Epithelial cell of esophagus (primary cell): ENCODE data around the gene GPR156.
"Not testable (repeated sequence)": the region's sequence is repeated elsewhere in the genome, so short reads cannot be mapped to it uniquely, and the experiment has no call there.

Source experiments
- DNase-seq: peaks from one replicate; pipeline ENCODE4 v3.0.0; 2010; ENCODE audit warnings: low read depth
- H3K4me3 ChIP-seq: 2 replicates; pipeline ENCODE4 v1.5.1; 2011; ENCODE audit warnings: mild to moderate bottlenecking, low read length, control low read depth
- CTCF ChIP-seq: IDR thresholded peaks from 2 replicates; pipeline ENCODE4 v1.5.1; 2011; ENCODE audit warnings: low read depth, mild to moderate bottlenecking, low read length, control low read depth, inconsistent platforms; ENCODE audit not compliant: insufficient read depth; ENCODE audit errors: missing control alignments

GPR156 gene

DNA sequence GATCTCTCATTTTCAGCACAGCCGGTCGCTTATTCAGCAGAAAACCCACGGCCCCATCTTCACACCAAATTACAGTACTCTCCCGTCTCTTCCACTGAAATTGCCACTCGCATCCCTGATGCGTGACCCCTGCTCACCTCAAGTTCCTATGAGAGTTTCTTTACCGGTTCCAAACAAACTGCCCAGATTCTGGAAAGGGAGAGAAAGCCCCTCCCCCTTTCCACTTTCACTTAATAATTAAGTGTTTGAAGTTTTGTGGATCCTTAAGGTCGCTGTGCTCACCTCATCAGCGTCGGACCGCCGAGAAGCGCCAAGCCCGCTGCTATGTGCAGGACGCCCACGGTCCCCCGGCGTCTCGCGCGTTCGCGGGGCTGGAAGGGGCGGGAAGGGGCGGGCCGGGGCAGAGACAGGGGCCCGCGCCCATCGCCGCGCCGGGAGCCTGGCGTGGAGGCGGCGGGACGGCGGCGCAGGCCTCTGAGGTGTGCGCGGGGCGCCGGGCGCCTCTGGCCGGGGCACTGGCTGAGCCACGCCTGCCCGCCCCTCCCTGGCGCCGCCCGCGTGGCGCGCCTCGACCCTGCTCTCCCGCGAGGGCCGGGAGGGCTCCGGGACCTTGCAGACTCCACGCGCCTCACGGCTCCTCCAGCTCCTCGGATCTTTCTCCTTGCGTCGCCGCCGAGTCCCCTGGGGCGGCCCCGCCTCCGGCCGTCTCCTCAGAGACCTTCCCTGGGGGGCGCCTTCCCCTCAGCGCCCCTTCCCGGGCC is at the start of gene GPR156:
GPR156 (minus strand) TSS at position 476 of the 761 bp plus-strand sequence. CDS start 41,124 bp downstream, outside the sequence.
- peak within 1 kb of the TSS; percentile 47 for H3K4me3 ChIP-seq
- TF ChIP-seq CTCF: no peak
- peak; percentile 29 for DNase-seq

DNA sequence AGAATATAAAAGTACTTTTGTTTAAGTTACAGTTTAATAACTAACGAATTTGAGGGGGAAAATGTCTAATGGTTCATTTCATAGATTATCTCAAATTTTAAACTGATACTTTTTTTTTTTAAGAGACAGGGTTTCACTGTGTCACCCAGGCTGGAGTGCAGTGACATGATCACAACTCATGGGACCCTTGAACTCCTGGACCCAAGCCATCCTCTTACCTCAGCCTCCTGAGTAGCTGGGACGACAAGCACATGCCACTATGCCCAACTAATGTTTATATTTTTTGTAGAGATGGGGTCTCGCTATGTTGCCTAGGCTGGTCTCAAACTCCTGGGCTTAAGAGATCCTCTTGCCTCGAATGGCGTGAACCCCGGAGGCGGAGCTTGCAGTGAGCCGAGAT is 47.6 kb upstream of the GPR156 start:
- no peak for TF ChIP-seq CTCF
- H3K4me3 ChIP-seq: no peak overlapping the region

GRCh38 chr3:120331076-120331475 is 46.1 kb upstream of the GPR156 start:
- no peak for TF ChIP-seq CTCF

More for the DNA sequence above, 47.6 kb upstream of the GPR156 start:
- no peak for DNase-seq

DNA sequence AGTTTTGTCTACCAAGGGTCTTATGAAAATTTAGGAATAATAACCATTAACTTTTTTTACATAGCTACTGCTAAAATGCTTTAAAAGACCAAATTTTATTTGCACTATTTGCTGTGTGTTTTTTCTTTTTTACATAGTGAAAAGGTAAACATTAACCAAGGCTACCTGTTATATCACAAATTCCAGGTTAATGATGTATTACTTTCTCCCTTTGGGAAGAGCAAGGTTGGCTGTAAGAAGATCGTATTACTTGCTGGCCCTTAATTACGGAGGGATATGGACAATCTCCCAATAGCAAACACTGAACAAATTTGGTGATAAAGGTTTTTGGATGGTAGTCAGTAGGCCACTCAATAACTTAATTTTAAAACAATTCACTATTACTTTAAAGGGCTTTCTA is 41.8 kb upstream of the GPR156 start:
- no peak for DNase-seq
- TF ChIP-seq CTCF: no peak

More at GRCh38 chr3:120331076-120331475, 46.1 kb upstream of the GPR156 start:
- H3K4me3 ChIP-seq: no peak overlapping the region
- DNase-seq: no peak

DNA sequence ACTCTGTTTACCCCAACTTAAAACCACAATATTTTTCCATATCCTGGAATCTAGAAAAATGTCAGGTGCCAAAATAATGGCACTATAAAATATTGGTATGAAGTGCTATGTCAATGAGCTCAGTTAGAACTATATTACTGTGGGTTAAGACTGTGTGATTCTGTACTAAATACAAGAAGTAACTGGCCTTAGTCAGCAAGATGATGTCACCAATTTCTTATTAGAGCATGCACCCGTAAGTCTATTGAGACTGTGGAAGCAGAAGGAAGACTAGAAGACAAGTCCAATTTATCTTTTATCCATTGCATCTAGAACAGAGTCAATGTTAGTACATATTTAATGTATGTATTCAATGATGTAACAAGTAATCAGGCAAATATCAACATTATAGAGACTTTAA is 39.2 kb upstream of the GPR156 start:
- DNase-seq: peak; percentile 41
- H3K4me3 ChIP-seq: no peak overlapping the region
- no peak for TF ChIP-seq CTCF

More for the DNA sequence above, 41.8 kb upstream of the GPR156 start:
- H3K4me3 ChIP-seq: no peak overlapping the region

DNA sequence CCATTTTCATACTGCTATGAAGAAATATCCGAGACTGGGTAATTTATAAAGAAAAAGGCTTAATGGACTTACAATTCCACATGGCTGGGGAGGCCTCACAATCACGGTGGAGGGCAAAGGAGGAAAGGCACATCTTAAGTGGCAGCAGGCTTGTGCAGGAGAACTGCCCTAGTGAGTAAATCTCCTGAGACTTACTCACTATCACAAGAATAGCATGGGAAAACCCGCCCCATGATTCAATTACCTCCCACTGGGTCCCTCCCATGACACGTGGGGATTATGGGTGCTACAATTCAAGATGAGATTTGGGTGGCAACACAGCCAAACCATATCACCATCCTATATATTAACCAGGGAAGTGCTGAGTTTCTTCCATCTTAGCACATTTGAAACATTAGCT is 38.7 kb upstream of the GPR156 start:
- peak; percentile 63 for DNase-seq
- not testable (repeated sequence) for H3K4me3 ChIP-seq

DNA sequence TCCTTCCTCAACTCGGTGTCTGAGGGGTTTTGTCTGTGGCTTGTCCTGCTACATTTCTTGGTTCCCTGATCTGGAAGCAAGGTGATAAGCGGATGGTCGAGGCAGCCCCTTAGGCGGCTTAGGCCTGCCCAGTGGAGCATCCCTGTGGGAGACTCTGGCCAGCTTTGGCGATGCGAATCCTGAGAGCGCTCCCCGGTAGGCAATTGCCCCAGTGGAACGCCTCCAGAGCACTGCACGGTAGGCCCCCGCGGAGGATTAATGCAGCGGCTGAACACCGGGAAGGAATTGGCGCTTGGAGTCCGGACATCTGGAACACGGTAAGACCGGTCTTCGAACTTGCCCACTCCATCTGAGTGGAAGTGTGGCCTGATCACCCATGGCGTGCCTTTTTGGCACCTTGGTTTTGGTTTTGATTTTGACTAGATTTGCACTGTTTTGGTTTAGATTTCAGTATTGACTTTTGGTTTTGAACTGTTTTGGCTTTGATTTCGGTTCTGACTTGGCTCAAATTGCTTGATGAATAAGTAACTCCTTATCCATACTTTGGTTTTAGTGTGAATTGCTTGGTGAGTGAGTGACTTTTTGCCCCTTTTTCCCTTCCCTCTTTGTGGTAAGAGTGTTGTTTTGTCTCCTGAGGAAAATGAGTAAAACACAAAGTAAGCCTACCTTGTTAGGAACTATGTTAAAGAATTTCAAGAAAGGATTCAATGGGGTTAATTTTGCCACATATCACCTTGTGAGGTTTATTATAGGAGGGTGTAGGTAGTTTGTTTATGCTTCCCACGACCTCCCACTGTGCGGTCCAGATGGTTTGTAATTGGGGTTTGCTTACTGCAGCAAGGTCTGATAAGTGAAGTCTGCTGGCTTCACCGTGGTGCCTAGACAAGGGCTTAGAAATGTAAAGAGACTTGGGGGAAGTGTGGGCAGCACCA is 27.1 kb upstream of the GPR156 start:
- no peak for DNase-seq
- H3K4me3 ChIP-seq: no peak overlapping the region
- TF ChIP-seq CTCF: no peak
